HG03575 (cell line): Measurements from ENCODE around the gene ERN1.

ENCODE experiments used
- ATAC-seq: cut with Tn5 transposase; IDR thresholded peaks from one replicate; pipeline ENCODE4 v1.9.1; 2021; ENCODE audit not compliant: unreplicated experiment, insufficient number of reproducible peaks, low FRiP score; ENCODE audit errors: extremely low read depth

The ERN1 gene

DNA sequence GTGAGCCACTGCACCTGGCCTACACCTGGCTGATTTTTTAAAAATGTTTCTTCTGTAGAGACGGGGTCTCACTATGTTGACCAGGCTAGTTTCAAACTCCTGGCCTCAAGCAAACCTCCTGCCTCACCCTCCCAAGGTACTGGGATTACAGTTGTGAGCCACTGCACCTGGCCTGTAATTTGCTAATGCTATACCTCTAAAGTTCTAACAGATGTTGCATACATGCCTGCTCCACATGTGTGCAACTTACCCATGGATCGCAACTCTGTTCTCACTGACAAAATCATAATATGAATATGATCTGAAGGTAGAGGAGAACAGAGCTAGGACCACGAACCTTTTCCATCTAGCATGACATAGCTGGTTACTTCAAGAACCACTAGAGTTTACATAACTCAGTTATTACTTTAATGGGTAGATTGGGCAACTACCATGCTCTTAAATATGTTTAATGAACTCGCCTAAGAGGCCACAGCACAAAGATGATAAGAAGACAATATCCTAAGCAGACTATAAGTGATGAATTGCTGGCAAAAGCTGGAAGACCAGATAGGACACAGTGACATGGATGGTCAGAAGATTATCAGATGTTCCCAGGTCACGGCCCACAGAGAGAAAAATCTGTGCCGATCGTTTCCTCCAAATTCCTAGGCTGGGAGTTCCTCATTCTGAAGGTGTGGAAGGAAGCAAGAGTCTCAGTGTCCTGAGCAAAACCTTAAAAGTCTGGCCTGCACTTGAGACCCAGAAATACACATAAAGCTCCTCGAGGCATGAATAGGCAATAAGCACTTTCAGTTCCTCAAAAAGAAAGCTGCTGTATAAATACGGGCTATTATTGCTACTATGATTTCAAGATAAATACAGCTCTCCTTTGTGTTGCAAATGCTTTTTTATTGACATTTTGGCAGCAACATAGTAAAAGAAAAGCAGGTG, 55.9 kb downstream of the ERN1 start:
- ATAC-seq, result no peak

DNA sequence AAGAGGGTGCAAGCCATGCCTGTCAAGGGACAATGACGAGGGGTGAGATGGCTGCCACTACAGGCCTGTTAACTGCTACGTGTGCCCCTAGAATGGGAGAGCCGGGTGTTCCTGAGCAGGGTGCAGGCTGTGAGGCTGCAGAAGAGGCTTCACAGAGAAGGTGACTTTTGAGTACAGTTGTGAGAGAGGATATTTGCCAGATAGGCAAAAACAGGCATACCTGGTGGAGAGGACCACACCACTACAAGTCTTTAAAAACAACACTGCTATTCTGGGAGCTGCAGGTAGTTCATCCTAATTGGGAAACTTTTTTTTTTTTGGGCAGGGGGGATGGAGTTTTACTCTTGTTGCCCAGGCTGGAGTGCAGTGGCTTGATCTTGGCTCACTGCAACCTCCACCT, 58.8 kb downstream of the ERN1 start:
- ATAC-seq, result no peak

GRCh38 chr17:64070213-64070612, 59.7 kb downstream of the ERN1 start:
- ATAC-seq, result no peak

- no peak for ATAC-seq
These were observed 60.8 kb downstream of the ERN1 start for GRCh38 chr17:64069143-64069542.

GRCh38 chr17:64067657-64068056, 62.3 kb downstream of the ERN1 start:
- no peak for ATAC-seq

DNA sequence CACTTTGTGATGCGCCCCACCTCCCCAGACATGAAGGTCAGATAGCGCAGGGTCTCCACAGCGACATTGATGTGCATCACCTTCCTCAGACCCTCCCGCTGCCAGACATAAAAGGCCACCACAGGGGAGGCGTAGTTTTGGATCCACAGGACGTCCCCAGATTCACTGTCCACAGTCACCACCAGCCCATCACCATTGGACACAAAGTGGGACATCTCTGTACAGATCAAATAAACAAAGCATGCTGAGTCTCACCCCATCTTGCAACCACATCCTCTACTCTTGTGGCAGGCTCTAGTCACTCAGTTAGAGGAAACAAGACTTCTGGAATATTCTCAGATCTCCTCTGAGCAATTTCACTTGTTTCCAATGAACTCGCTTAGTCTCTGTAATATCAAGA, 63.2 kb downstream of the ERN1 start:
- no peak for ATAC-seq

GRCh38 chr17:64065161-64065560, 64.8 kb downstream of the ERN1 start:
- ATAC-seq, result no peak

DNA sequence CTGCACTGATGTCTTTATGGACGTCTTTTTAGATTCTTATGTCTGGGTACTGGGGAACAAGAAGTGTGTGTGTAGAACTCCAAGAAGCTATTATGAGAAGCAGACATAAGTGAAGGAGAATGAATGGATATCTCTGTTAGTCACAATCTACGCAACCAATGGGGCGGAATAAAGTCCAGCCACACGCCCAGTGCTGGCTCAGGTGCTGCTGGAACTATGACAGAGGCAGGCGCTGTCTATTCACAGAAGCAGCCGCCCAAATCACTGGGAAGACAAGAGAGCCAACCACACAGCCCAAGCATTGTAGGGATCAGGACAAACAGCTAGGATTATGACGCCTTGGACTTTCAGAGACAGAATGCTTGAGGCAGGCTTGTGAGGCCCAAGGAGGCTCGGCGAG, 65.6 kb downstream of the ERN1 start:
- no peak for ATAC-seq

- no peak for ATAC-seq
These were observed 66.1 kb downstream of the ERN1 start for GRCh38 chr17:64063766-64064224.

- ATAC-seq, result no peak
These were observed 66.9 kb downstream of the ERN1 start for GRCh38 chr17:64063088-64063487.

DNA sequence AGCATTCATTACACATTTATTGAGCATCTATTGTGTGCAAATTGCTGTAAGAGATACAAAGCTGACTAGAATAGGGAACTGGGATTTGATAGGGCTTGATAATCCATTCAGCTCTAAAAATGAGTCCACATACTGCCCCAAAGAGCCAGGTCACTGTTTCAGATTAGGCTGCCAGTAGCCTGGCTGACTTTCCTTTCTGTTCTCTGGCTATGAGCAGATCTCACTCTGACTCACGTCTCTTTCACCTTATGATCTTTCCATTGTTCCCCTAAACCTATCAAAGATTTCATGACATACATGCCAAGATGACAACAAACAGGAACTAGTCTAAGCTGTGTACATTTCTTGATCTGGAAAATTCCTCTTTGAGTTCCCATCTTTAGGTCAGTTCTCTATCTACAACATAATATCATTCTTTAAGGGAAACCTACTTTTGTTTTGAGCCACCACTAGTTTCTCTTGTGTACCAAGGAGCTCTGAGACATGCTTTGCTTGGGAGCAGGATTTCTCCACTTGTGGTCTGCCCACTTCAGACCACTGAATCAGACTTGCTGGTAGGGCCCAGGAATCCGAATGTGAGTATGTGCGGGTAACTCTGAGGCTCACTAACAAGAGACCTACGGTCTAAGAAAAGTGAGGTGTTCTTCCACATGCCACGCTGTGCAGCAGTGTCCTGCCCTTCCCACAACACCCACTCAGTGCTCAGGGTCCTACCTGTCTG, 68.6 kb downstream of the ERN1 start:
- ATAC-seq, result no peak

- ATAC-seq, result no peak
These were observed 69.6 kb downstream of the ERN1 start for GRCh38 chr17:64060331-64060730.

- no peak for ATAC-seq
These were observed 70.2 kb downstream of the ERN1 start for GRCh38 chr17:64059756-64060155.

DNA sequence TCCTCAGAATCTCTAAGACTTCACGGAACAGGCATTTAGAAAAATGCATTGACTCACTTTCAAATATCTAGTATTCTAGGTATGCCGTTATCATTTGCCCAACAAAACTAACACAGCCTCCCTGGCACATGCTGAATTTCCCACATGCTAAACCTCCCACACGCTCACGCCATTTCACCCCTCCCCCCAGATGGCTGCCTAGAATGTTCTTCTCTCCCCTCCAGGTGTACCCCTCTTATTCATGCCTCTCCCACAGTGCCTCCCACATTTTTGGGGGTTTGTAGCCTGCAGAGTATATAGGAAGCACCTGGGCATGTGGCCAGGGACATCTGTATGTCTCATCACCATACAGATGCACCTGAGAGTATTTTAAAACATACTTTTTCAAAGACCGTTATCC, 71.3 kb downstream of the ERN1 start:
- no peak for ATAC-seq

DNA sequence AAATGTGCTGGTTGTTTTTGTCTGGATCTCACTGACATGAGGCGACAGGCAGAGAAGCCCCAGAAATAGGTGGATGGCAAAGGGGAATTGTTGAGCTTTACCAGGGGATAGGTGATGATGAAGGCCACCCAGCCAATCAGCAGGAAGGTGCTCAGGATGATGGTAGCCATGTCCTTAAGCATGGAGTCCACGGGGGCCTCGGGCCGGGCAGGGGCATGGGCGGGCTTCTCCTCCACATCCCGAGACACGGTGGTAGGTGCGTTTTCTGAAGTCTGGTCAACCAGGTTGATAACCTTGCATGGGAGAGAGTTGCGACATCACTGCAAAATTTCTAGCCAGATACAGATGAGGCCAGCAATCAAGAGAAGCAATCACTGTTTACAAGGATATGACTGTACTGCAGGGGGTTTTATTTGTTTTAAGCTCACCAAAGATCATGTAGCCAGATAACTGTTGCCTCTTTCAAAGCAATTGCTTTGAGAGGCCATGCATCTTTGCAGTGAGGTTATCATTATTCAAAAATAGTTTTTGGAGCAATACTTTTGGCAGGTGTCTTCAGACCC, 72.2 kb downstream of the ERN1 start:
- ATAC-seq, result no peak

GRCh38 chr17:64056269-64057005, 73.5 kb downstream of the ERN1 start:
- no peak for ATAC-seq

- no peak for ATAC-seq
These were observed 74.5 kb downstream of the ERN1 start for GRCh38 chr17:64055183-64056142.

- ATAC-seq, result no peak
These were observed 75.6 kb downstream of the ERN1 start for GRCh38 chr17:64054304-64054703.
